Cardiac septum (tissue), 1 donor: ENCODE measurements around the gene P2RX6. TPM values are rescaled to one million over a fixed set of nuclear protein-coding genes. Genes with fewer than 3 reads are reported as not detected.
"Not testable (repeated sequence)": the region's sequence is repeated elsewhere in the genome, so short reads cannot be mapped to it uniquely, and the experiment has no call there.

ENCODE experiments used
- DNase-seq: peaks from one replicate; pipeline ENCODE4 v3.0.0-alpha.2; 2020; ENCODE audit warnings: low spot score
- intact Hi-C: fragments of 100-400 bp; cut with DNase I; formaldehyde crosslinking; loops from one replicate; pipeline ENCODE4 v1.14.0; 2022
- microRNA-seq: library from miRNA; unstranded; fragments of <30 nt; microRNA quantifications from one replicate; pipeline ENCODE4 v1.2.0, GENCODE V29; 2020
- total RNA-seq: library from RNA; stranded (reverse); fragmentation: NEBNext Ultra II Directional; extraction: Animal tissue kit (Norgen Biotek cat#: 25700); gene quantifications from one replicate; pipeline ENCODE4 v1.2.1, GENCODE V29; 2021
- donor health status: DM: no; HTN: no; CAD: no.

Gene P2RX6
- total RNA-seq, 1 donor from 2014 or later: 5.4 TPM

DNA sequence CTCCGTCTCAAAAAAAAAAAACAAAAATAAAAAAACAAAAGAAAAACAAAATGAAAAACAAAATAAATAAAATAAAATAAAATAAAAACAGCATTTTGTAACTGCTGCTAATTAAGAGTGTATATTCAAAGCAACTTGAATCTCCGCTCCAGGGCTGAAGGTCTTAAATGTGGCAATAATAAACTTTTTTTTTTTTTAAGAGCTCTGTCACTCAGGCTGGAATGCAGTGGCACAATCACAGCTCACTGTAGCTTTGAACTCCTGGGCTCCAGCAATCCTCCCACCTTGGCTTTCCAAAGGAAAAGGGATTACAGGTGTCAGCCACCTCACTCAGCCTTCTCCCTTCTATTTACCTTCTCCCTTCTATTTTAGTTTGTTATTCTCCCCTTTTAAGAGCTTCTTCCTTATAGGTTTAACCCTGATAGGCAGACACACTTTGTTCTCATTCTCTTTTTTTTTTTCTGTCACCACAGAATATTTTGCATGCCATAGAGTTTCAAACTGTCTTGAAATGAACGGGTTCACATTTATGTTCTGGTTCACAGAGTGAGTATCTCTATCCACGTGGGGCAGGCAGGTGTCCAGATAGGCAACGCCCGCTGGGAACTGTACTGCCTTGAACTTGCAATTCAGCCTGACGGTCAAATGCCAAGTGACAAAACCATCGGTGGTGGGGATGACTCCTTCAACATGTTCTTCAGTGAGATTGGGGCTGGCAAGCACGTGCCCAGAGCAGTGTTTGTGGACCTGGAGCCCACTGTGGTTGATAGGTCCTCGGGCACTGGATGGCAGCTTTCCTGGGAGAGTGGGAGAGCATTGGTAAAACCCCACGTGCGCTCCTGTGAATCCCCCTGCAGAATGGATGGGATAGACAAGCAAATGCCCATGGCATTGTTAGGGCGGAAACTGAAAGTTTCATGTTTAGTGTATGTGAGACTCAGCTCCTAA, 50.2 kb downstream of the P2RX6 start:
- DNase-seq: peak; percentile 27
- intact Hi-C loops: no loop called here

DNA sequence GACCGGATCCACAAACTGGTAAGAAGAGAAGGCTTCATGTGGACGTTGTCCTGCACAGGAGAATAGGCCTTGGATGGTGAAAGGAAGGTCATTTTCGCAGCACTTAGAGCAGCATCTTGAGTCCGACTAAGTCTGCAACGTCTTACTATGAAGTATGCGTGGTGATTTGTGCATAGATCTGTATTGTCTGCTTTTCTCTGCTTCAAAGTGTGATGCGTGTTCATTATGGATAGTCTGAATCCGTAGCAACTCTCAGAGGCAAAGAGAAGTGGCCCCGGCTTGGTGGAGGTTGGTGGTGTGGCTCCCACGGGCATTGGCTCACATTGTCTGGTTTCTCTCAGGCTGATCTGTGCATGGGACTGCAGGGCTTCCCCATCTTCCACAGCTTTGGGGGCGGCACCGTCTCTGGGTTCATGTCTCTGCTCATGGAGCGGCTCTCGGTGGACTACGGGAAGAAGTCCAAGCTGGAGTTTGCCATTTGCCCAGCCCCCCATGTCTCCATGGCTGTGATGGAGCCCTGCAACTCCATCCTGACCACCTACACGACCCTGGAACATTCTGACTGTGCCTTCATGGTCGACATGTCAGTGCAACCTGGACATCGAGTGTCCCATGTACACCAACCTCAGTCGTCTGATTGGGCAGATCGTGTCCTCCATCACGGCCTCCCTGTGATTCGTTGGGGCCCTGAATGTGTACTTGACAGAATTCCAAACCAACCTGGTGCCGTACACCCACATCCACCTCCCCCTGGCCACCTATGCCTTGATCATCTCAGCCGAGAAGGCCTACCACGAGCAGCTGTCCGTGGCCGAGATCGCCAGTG, 52.3 kb downstream of the P2RX6 start:
- DNase-seq: peak; percentile 66
- intact Hi-C loops: no loop called here

DNA sequence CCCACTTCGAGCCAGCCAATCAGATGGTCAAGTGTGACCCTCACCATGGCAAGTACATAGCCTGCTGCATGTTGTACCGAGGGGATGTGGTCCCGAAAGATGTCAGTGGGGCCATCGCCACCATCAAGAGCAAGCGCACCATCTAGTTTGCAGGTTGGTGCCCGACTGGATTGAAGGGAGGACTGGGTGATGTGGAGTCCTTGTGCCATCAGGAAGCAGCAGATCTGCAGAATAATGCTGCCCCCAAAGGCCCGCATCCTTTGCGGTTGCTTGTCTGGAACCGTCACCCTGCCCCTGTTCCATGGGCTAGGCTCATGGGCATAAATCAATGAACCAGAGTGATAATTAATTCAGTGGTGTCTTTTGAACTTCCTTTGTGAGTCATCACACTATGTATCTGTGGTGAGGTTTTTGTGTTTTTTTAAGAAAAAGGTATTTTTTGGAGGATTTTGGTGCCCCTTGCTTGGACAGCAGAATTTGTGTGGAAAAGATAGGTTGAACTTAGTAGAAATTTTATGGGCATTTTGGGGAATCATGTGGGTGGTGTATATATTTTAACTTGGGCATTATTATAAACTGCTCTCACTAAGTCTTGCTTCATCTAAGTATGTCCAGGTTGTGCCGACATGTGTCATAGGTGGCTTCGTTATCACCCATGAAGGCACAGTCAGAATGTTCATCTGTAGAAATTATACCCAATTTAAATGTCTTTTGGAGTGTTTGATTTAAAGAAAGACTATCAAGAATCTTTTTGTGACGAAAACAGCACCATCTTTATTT, 53.1 kb downstream of the P2RX6 start:
- peak; percentile 53 for DNase-seq
- intact Hi-C loops: no loop called here

DNA sequence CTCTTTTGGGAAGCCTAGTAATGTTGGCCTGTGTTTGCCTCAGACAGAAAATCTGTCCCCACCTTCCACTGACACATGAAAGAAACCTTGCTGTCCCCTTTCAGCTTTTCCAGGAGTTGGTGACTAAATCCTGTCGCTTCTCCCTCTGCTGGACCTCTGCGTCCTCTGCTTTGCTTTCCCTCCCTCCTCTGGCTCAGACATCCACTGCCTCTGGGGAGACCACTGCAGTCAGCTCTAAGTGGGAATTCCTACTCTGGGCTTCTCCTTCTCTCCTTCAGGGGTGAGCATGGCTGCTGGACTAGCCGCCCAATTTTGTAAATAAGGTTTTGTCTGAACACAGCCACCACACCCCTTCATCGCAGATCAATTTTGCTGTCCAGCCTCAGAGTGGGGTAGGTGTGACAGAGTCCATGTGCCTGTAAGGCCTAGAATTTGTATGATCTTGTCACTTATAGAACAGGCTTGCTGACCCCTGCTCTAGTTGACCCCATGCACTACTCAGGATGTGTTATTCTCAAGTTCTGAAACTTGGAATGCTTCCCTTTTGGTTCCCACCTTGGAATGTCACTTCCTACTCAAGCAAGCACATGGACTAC, 53.8 kb downstream of the P2RX6 start:
- intact Hi-C loops: no loop called here
- no peak for DNase-seq

DNA sequence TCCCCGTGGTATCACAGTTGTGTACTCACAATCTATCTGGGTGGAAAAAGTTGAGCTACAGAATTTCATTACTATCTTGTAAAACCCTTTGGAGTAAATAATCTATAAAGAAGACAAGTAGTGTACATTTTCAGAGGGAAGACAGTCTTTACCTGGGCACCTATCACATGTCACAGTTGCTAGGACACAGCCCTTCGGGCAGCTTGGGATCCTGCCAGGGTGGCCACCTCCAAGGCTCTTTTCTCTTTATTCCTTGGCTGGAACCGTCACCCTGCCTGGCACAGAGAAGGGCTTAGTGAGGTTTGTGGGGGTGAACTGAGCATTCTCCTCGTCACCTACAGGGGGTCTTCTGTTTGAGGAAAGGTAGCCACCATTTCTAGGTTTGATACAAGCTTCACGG, 54.4 kb downstream of the P2RX6 start:
- no peak for DNase-seq
- intact Hi-C loops: no loop called here

DNA sequence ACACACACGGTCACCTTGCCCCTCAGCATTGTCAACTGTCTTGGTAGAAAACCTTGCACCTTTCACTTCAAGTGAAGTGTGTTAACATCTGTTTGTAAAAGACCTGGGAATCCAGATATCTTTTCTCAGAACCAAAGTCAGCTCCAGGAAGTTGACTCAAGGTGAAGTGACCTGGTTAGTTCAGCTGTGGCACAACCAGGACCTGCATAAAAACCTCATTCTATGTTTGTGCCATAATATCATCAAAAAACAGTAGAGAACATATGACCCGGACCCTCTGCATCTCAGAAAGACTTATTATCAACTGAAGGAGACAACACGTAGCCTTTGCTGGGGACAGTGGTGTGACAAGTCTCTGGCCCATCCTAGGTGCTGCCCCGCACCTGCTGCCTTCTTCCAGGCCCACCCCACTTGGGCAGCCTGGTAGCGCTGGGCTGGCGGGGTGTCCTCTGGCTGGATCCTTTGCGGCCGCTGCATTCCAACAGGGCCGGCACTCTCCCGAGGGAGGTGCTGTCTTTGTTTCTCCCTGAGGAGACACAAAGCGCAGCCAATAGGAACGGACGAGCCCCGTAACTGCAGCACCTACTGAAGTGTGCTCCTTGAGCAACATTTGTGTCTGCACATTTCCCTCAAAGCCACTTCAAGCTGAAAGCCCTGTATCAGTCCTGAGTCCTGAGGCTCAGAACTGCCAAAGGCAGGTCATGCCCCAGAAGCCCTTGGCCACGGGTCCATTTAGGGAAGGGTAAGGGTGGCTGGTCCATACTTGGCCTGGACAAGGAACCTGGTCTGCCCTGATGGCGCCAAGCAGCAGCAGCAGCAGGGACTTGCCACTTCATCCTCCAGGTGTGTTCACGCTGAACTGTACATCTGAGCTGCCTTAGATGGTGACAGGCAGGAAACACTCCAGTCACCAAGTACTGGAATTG, 56.0 kb downstream of the P2RX6 start:
- intact Hi-C loops: no loop called here
- DNase-seq: no peak

DNA sequence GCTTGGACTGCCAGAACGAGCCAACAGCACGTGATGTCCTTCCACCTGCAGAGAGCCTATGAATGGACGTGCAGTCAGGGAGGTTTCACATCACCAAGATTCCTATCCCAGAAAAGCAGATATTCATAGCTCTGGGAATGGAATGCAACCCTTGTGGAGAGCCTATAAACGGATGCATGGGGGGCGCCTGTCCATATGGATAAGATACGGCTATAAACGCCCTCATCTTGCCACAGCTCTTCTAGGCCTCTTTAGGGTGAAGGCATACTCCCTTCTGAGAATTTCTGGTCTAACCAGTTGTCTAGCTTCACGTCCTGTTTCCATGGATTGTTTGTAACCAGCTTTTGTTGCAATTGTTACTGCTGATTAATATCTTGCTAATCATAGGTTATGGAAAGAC, 56.8 kb downstream of the P2RX6 start:
- intact Hi-C loops: not testable (repeated sequence)

DNA sequence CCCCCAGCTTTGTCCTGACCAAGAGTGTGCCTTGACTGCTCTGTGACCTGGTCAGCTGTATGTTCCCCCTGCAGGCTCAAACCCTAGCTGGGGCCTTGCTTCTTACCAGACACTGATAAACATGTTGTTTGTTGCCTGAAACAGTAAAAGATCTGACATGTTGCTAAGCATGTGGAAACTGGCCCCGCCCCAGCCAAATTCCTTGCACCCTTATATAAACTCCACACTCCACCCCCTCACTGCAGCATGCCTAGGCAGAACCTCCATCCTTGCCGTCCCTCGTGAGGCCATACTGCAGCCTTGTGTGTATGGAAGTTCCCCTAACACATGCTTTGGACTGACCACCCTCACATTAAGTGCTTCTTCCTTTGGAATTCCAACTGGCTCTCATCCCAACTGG, 58.1 kb downstream of the P2RX6 start:
- intact Hi-C loops: no loop called here
- DNase-seq: no peak

More for the DNA sequence above, 56.8 kb downstream of the P2RX6 start:
- DNase-seq: not testable (repeated sequence)

DNA sequence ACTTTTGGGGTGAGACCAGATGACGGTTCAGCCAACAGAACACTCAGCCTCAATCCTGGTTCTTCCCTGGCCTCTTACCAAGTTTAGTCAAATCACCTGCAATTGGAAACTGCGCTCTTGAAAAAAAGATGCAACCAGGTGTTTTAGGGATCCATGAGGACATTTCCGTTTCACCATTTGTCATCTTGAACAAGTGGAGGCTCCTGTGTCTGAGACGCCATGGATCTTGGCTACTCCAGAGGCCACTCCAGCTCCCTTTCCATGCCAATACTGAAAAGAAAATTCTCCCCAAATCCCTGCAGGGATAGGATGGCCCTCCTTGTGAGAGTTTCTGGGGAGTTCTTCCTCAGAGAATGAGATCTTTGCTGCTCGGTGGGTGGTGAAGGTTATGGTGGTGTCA, 58.5 kb downstream of the P2RX6 start:
- no peak for DNase-seq
- intact Hi-C loops: no loop called here

DNA sequence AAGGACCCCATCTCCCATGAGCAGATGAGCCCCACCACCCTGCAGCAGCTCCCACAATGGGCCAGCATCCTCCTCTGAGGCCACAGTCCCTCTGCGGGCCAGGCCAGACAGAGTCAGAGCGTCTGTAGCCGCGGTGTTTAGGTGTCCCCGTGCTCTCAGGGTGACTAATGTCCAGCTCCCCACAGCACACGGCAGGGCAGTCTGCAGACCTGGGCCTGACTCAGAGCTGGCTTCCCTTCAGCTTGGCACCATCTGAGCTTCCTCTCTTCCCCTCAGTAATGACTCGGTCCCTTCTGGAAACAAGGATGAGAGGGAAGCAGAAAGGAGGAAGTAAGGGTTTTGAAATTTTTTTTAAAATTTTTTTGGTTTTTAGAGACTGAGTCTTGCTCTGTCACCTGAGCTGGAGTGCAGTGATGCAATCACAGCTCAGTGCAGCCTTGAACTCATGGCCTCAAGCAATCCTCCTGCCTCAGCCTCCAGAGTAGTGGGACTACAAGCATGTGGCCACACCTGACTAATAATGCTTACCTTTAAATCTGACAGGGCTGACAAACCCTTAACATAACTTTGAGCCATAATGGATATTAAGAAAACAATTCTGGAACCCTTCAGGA, 59.2 kb downstream of the P2RX6 start:
- DNase-seq: no peak

DNA sequence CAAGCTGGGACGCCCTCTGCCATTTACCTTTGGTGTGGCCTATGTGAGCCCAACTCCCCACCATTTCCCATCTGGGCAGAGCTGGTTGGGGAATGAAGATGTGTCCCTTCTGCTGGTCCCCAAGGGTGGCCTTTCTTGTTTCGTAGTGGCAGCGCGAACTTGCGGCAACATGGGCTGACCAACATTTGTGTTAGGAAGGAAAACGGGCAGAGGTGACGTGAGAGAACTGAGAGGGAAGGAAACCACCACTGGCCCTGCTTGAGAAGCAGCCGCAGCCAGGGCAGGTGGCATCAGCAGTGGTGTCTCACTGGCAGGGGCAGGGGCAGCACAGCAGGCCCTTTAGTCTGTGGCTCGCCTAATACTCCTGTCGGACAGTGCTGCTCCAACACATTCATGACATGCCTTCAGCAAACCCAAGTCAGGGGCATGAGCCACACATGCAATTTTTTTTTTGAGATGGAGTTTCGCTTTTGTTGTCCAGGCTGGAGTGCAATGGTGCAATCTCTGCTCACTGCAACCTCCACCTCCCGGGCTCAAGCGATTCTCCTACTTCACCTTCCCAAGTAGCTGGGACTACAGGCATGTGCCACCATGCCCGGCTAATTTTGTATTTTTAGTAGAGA, 60.7 kb downstream of the P2RX6 start:
- no peak for DNase-seq
- intact Hi-C loops: no loop called here

More for the DNA sequence above, 59.2 kb downstream of the P2RX6 start:
- intact Hi-C loops: no loop called here

DNA sequence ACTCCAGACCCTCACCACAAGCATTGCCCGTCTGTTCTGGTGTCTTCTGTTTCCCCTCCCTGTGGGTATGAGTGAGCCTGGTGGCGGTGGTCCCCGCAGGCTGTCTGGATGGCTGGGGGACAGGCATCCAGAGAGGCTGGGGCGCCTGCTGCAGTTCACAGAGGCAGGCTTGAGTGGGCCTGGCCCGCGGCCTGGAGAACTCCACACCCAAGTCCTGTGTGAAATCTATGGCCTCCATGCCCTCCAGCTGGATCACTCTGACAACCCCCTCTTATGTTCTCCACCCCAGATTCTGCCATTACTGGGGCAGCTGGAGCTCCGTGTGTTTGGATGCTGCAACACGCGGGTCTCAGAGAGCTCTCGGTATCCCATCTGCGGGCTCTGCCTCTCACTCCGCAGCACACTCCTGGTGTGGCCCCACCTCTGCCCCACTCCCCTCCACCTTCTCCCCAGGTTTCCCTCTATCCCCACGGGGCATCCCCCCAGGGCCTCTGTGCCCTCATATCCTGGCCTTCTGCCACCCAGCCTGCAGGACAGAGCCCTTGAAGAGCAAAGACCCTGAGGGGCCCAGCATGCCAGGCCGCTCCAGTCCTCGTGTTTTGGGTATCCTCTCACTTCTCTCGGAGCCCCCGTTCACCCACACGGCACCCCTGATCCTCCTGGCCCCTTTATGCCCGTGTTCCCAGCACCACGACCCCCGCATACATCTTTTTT, 62.1 kb downstream of the P2RX6 start:
- DNase-seq: no peak
- intact Hi-C loops: no loop called here

Small RNA genes lying within 50 kb of the gene (microRNA-seq; reads per million reads assigned to microRNA genes)
- not detected for gene MIR649

Other genes with a start within 250 kb of the P2RX6 start
- gene SERPIND1, start 241.1 kb upstream of the P2RX6 start, total RNA-seq: 0.13 TPM
- 52.6 TPM for gene PI4KA, start 156.4 kb upstream of the P2RX6 start, total RNA-seq
- gene SNAP29, start 156.2 kb upstream of the P2RX6 start, total RNA-seq: 23.6 TPM
- 55.5 TPM for gene CRKL, start 97.8 kb upstream of the P2RX6 start, total RNA-seq
- gene AIFM3, start 47.9 kb upstream of the P2RX6 start, total RNA-seq: 0.54 TPM
- 33.0 TPM for gene LZTR1, start 32.9 kb upstream of the P2RX6 start, total RNA-seq
- 18.2 TPM for gene THAP7, start 13.0 kb upstream of the P2RX6 start, total RNA-seq
- not detected for gene SLC7A4, start 17.4 kb downstream of the P2RX6 start, total RNA-seq
- gene LRRC74B, start 30.8 kb downstream of the P2RX6 start, total RNA-seq: not detected